HepG2 (cell line): ENCODE data around the gene SOX13. TPM values are rescaled to one million over a fixed set of nuclear protein-coding genes. Genes with fewer than 3 reads are reported as not detected.
A peak's percentile ranks its signal among the peaks of the same experiment; 100 is the strongest.

Experiments used
- AGO1 ChIP-seq: fragments of 200-400 bp; formaldehyde crosslinking; IDR thresholded peaks from 2 replicates; pipeline ENCODE4 v1.6.1; 2017; ENCODE audit warnings: mild to moderate bottlenecking, low read depth, low read length, moderate library complexity; ENCODE audit not compliant: poor library complexity, severe bottlenecking
- IRF2 ChIP-seq: IDR thresholded peaks from 2 replicates; pipeline ENCODE4 v1.6.1; 2018; ENCODE audit warnings: missing genetic modification reagents, missing compliant biosample characterization
- JUN ChIP-seq: sonication (generic); formaldehyde crosslinking; IDR thresholded peaks from 2 replicates; pipeline ENCODE4 v1.4.0; 2020; ENCODE audit warnings: mild to moderate bottlenecking, missing genetic modification reagents
- KDM5B ChIP-seq: sonication (generic); formaldehyde crosslinking; IDR thresholded peaks from 2 replicates; pipeline ENCODE4 v1.4.0; 2020; ENCODE audit warnings: missing genetic modification reagents, mild to moderate bottlenecking, borderline replicate concordance
- MED1 ChIP-seq: sonication (generic); formaldehyde crosslinking; IDR thresholded peaks from 2 replicates; pipeline ENCODE4 v1.4.0; 2020; ENCODE audit warnings: missing genetic modification reagents
- MEIS1 ChIP-seq: sonication (generic); formaldehyde crosslinking; IDR thresholded peaks from 2 replicates; pipeline ENCODE4 v1.9.0; 2021; ENCODE audit warnings: mild to moderate bottlenecking, missing genetic modification reagents, moderate library complexity, borderline replicate concordance
- NFKB2 ChIP-seq: sonication (generic); formaldehyde crosslinking; IDR thresholded peaks from 2 replicates; pipeline ENCODE4 v1.4.0; 2020; ENCODE audit warnings: missing genetic modification reagents, borderline replicate concordance
- PRMT3 ChIP-seq: sonication (generic); formaldehyde crosslinking; IDR thresholded peaks from 2 replicates; pipeline ENCODE4 v1.8.1; 2022; ENCODE audit warnings: low read depth, mild to moderate bottlenecking, moderate library complexity, missing genetic modification reagents, borderline replicate concordance
- SIN3A ChIP-seq: IDR thresholded peaks from 2 replicates; pipeline ENCODE4 v1.6.1; 2011; ENCODE audit warnings: low read depth, mild to moderate bottlenecking, control low read depth, low read length, borderline replicate concordance
- SNAI1 ChIP-seq: sonication (generic); formaldehyde crosslinking; IDR thresholded peaks from 2 replicates; pipeline ENCODE4 v1.5.0; 2020; ENCODE audit warnings: mild to moderate bottlenecking, missing genetic modification reagents, borderline replicate concordance
- SOX6 ChIP-seq, 2 experiments: fragments of 450-650 bp in 1 of 2; sonication (generic) in 1 of 2; formaldehyde crosslinking in 1 of 2; IDR thresholded peaks; 2 replicates each; pipeline versions ENCODE4 v1.4.0 to v1.6.1; 2017 to 2020; ENCODE audit warnings: antibody characterized with exemption in 1 of 2, mild to moderate bottlenecking in 1 of 2, missing genetic modification reagents in 1 of 2
- TBX2 ChIP-seq: sonication (generic); formaldehyde crosslinking; IDR thresholded peaks from 2 replicates; pipeline ENCODE4 v1.5.0; 2020; ENCODE audit warnings: missing genetic modification reagents, mild to moderate bottlenecking, borderline replicate concordance
- XBP1 ChIP-seq: sonication (generic); formaldehyde crosslinking; IDR thresholded peaks from 2 replicates; pipeline ENCODE4 v1.5.0; 2020; ENCODE audit warnings: missing genetic modification reagents
- YY1 ChIP-seq: IDR thresholded peaks from 2 replicates; pipeline ENCODE4 v1.6.1; 2011; ENCODE audit warnings: low read length, low read depth, moderate library complexity, mild to moderate bottlenecking; ENCODE audit not compliant: insufficient read depth, insufficient replicate concordance
- ZNF350 ChIP-seq: sonication (generic); formaldehyde crosslinking; IDR thresholded peaks from 2 replicates; pipeline ENCODE4 v1.4.0; 2020; ENCODE audit warnings: mild to moderate bottlenecking, low read depth, missing genetic modification reagents, borderline replicate concordance
- ZNF431 ChIP-seq: sonication (generic); formaldehyde crosslinking; IDR thresholded peaks from 2 replicates; pipeline ENCODE4 v1.9.0; 2022; ENCODE audit warnings: missing genetic modification reagents, low read depth, mild to moderate bottlenecking, borderline replicate concordance
- ZNF558 ChIP-seq: sonication (generic); formaldehyde crosslinking; IDR thresholded peaks from 2 replicates; pipeline ENCODE4 v1.9.0; 2022; ENCODE audit warnings: mild to moderate bottlenecking, missing genetic modification reagents, borderline replicate concordance
- ZNF572 ChIP-seq: sonication (generic); formaldehyde crosslinking; IDR thresholded peaks from 2 replicates; pipeline ENCODE4 v1.5.1; 2020; ENCODE audit warnings: mild to moderate bottlenecking, missing genetic modification reagents
- ZNF589 ChIP-seq: sonication (generic); formaldehyde crosslinking; conservative IDR thresholded peaks from 2 replicates; pipeline ENCODE4 v1.8.0; 2022; ENCODE audit warnings: mild to moderate bottlenecking, moderate library complexity, missing genetic modification reagents
- ZNF598 ChIP-seq: sonication (generic); formaldehyde crosslinking; IDR thresholded peaks from 2 replicates; pipeline ENCODE4 v1.5.1; 2020; ENCODE audit warnings: mild to moderate bottlenecking, missing genetic modification reagents, borderline replicate concordance
- ZSCAN31 ChIP-seq: sonication (generic); formaldehyde crosslinking; IDR thresholded peaks from 2 replicates; pipeline ENCODE4 v1.5.0; 2020; ENCODE audit warnings: low read depth, mild to moderate bottlenecking, missing genetic modification reagents
- polyA plus RNA-seq, 8 experiments: library from polyadenylated mRNA; depleted of rRNA in 3 of 8; stranded (reverse) in 7 of 8; unstranded in 1 of 8; fragments of >200 nt; fragmentation: Illumina TruSeq in 4 of 8; extraction: Trizol in 4 of 8; gene quantifications; 2 replicates each; pipeline versions ENCODE4 v1.2.1 to v1.2.3, GENCODE V29; 2011 to 2016; ENCODE audit warnings: low read depth in 4 of 8, missing spikeins in 1 of 8, mixed read lengths in 1 of 8; ENCODE audit not compliant: insufficient read depth in 1 of 8
- total RNA-seq, 5 experiments: library from RNA; depleted of rRNA; stranded (reverse); fragments of >200 nt; fragmentation: Illumina TruSeq; extraction: Trizol; gene quantifications; 2 replicates each; pipeline ENCODE4 v1.2.3, GENCODE V29; 2016; ENCODE audit warnings: low read depth in 1 of 5
- TF ChIP-seq, protein P1 (sequence below): sonication (generic); formaldehyde crosslinking; IDR thresholded peaks from 2 replicates; pipeline ENCODE4 v1.4.0; 2020; ENCODE audit warnings: mild to moderate bottlenecking, missing genetic modification reagents
- TF ChIP-seq, protein P2 (sequence below): sonication (generic); formaldehyde crosslinking; conservative IDR thresholded peaks from 2 replicates; pipeline ENCODE4 v1.5.0; 2020; ENCODE audit warnings: missing genetic modification reagents
- TF ChIP-seq, protein P3 (sequence below): sonication (generic); formaldehyde crosslinking; IDR thresholded peaks from 2 replicates; pipeline ENCODE4 v1.4.0; 2020; ENCODE audit warnings: mild to moderate bottlenecking, missing genetic modification reagents
- TF ChIP-seq, protein P4 (sequence below): IDR thresholded peaks from 2 replicates; pipeline ENCODE4 v1.6.1; 2016

SOX13 gene
- total and polyA plus RNA-seq, 2 of the 13 experiments (the other 11 are each of a cell fraction or from before 2014, with no cell fraction given): 13.3 to 15.8 TPM

- TF ChIP-seq, protein P1, sequence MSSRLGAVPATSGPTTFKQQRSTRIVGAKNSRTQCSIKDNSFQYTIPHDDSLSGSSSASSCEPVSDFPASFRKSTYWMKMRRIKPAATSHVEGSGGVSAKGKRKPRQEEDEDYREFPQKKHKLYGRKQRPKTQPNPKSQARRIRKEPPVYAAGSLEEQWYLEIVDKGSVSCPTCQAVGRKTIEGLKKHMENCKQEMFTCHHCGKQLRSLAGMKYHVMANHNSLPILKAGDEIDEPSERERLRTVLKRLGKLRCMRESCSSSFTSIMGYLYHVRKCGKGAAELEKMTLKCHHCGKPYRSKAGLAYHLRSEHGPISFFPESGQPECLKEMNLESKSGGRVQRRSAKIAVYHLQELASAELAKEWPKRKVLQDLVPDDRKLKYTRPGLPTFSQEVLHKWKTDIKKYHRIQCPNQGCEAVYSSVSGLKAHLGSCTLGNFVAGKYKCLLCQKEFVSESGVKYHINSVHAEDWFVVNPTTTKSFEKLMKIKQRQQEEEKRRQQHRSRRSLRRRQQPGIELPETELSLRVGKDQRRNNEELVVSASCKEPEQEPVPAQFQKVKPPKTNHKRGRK (CRISPR knock-in tag): no peak
- no peak for TF ChIP-seq JUN
- TF ChIP-seq, protein P2, sequence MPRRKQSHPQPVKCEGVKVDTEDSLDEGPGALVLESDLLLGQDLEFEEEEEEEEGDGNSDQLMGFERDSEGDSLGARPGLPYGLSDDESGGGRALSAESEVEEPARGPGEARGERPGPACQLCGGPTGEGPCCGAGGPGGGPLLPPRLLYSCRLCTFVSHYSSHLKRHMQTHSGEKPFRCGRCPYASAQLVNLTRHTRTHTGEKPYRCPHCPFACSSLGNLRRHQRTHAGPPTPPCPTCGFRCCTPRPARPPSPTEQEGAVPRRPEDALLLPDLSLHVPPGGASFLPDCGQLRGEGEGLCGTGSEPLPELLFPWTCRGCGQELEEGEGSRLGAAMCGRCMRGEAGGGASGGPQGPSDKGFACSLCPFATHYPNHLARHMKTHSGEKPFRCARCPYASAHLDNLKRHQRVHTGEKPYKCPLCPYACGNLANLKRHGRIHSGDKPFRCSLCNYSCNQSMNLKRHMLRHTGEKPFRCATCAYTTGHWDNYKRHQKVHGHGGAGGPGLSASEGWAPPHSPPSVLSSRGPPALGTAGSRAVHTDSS (CRISPR knock-in tag): no peak
- TF ChIP-seq ZSCAN31: no peak
- TF ChIP-seq TBX2 (CRISPR knock-in tag): no peak
- peak; percentile 39; the same call in 1 of the 2 replicates for TF ChIP-seq ZNF598 (CRISPR knock-in tag)
- no peak for TF ChIP-seq AGO1
- TF ChIP-seq ZNF572 (CRISPR knock-in tag): no peak
- no peak for TF ChIP-seq IRF2 (CRISPR knock-in tag)
- TF ChIP-seq YY1: peak; percentile 20
- TF ChIP-seq, protein P3, sequence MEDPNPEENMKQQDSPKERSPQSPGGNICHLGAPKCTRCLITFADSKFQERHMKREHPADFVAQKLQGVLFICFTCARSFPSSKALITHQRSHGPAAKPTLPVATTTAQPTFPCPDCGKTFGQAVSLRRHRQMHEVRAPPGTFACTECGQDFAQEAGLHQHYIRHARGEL (CRISPR knock-in tag): no peak
- no peak for TF ChIP-seq SOX6 (IDR thresholded peaks at IDR 0.05)
- 0 out of 2 replicates have a peak, but pooled peaks have one; percentile 15 for TF ChIP-seq SOX6 (CRISPR knock-in tag; IDR thresholded peaks at IDR 0.05)
- TF ChIP-seq ZNF589 (CRISPR knock-in tag): no peak
- no peak for TF ChIP-seq KDM5B
- no peak for TF ChIP-seq ZNF558
- no peak for TF ChIP-seq SIN3A
- no peak for TF ChIP-seq MEIS1 (CRISPR knock-in tag)
- no peak for TF ChIP-seq PRMT3 (CRISPR knock-in tag)
- no peak for TF ChIP-seq SNAI1 (CRISPR knock-in tag)
- 0 out of 2 replicates have a peak, but pooled peaks have one; percentile 36 for TF ChIP-seq ZNF350 (CRISPR knock-in tag)
- no peak for TF ChIP-seq ZNF431
- peak; percentile 39; the same call in 1 of the 2 replicates for TF ChIP-seq NFKB2 (CRISPR knock-in tag)
- no peak for TF ChIP-seq XBP1 (CRISPR knock-in tag)
- TF ChIP-seq MED1 (CRISPR knock-in tag): no peak
- TF ChIP-seq, protein P4, sequence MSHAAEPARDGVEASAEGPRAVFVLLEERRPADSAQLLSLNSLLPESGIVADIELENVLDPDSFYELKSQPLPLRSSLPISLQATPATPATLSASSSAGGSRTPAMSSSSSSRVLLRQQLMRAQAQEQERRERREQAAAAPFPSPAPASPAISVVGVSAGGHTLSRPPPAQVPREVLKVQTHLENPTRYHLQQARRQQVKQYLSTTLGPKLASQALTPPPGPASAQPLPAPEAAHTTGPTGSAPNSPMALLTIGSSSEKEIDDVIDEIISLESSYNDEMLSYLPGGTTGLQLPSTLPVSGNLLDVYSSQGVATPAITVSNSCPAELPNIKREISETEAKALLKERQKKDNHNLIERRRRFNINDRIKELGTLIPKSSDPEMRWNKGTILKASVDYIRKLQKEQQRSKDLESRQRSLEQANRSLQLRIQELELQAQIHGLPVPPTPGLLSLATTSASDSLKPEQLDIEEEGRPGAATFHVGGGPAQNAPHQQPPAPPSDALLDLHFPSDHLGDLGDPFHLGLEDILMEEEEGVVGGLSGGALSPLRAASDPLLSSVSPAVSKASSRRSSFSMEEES (CRISPR knock-in tag): no peak
Observed at GRCh38 chr1:204162494-204163074, 89.7 kb downstream of the SOX13 start (continued).
